OCI-LY1 (cell line): Measurements from ENCODE around the gene TTC33.
"Not testable (repeated sequence)": the region's sequence is repeated elsewhere in the genome, so short reads cannot be mapped to it uniquely, and the experiment has no call there.

Source experiments
- H2AFZ ChIP-seq: fragments of 200-600 bp; sonication (generic), shearing (Covaris generic); 2 replicates; pipeline ENCODE4 v1.6.0; 2014; ENCODE audit warnings: antibody characterized with exemption, mild to moderate bottlenecking, low read length
- H3F3A ChIP-seq: fragments of 200-600 bp; sonication (generic), shearing (Covaris generic); 2 replicates; pipeline ENCODE4 v1.6.0; 2014; ENCODE audit warnings: mild to moderate bottlenecking, antibody characterized with exemption, low read length, moderate library complexity; ENCODE audit not compliant: insufficient read depth
- H3K27ac ChIP-seq: fragments of 200-600 bp; sonication (generic); 2 replicates; pipeline ENCODE4 v1.5.1; 2014; ENCODE audit warnings: low read length, mixed run types, mild to moderate bottlenecking, low read depth; ENCODE audit not compliant: poor library complexity, severe bottlenecking
- H3K27me3 ChIP-seq: fragments of 200-600 bp; sonication (generic); 2 replicates; pipeline ENCODE4 v1.6.0; 2014; ENCODE audit warnings: antibody characterized with exemption, mild to moderate bottlenecking, low read length, moderate library complexity; ENCODE audit not compliant: insufficient read depth
- H3K36me3 ChIP-seq: fragments of 200-600 bp; sonication (generic); 2 replicates; pipeline ENCODE4 v1.6.1; 2014; ENCODE audit warnings: mild to moderate bottlenecking, antibody characterized with exemption, low read length, moderate library complexity, mixed read lengths; ENCODE audit not compliant: insufficient read depth
- H3K4me1 ChIP-seq: fragments of 200-600 bp; sonication (generic); 2 replicates; pipeline ENCODE4 v1.5.1; 2014; ENCODE audit warnings: mild to moderate bottlenecking, low read length, moderate library complexity; ENCODE audit not compliant: insufficient read depth, severe bottlenecking
- H3K4me2 ChIP-seq: fragments of 200-600 bp; sonication (generic), shearing (Covaris generic); 2 replicates; pipeline ENCODE4 v1.6.1; 2014; ENCODE audit warnings: low read length
- H3K4me3 ChIP-seq: fragments of 200-600 bp; sonication (generic); 2 replicates; pipeline ENCODE4 v1.5.1; 2014; ENCODE audit warnings: low read length, low read depth, mild to moderate bottlenecking, mixed read lengths; ENCODE audit not compliant: poor library complexity, severe bottlenecking
- H3K79me2 ChIP-seq: fragments of 200-600 bp; shearing (Covaris generic); 2 replicates; pipeline ENCODE4 v1.6.1; 2016; ENCODE audit warnings: mixed run types, low read length, mixed read lengths; ENCODE audit not compliant: insufficient read depth
- H3K9ac ChIP-seq: fragments of 200-600 bp; sonication (generic), shearing (Covaris generic); 2 replicates; pipeline ENCODE4 v1.6.1; 2014; ENCODE audit warnings: mild to moderate bottlenecking, low read length, mixed read lengths
- H3K9me2 ChIP-seq: fragments of 200-600 bp; sonication (generic), shearing (Covaris generic); 2 replicates; pipeline ENCODE4 v1.6.1; 2014; ENCODE audit warnings: low read depth, mild to moderate bottlenecking, low read length, mixed read lengths
- H3K9me3 ChIP-seq: fragments of 200-600 bp; shearing (Covaris generic); 2 replicates; pipeline ENCODE4 v1.6.1; 2014; ENCODE audit warnings: low read length, mixed read lengths
- H4K20me1 ChIP-seq: fragments of 200-600 bp; sonication (generic), shearing (Covaris generic); 2 replicates; pipeline ENCODE4 v1.6.0; 2016; ENCODE audit warnings: mild to moderate bottlenecking, low read length; ENCODE audit not compliant: insufficient read depth
- CTCF ChIP-seq: fragments of 200-600 bp; sonication (generic), shearing (Covaris generic); IDR thresholded peaks from 2 replicates; pipeline ENCODE4 v1.5.1; 2017; ENCODE audit warnings: mild to moderate bottlenecking, antibody characterized with exemption, low read length, moderate library complexity, mixed read lengths
- EZH2 ChIP-seq: fragments of 200-600 bp; sonication (generic), shearing (Covaris generic); IDR thresholded peaks from 2 replicates; pipeline ENCODE4 v1.8.0; 2017; ENCODE audit warnings: borderline replicate concordance, mixed run types, mild to moderate bottlenecking, antibody characterized with exemption, low read length, moderate library complexity, mixed read lengths

The TTC33 gene

DNA sequence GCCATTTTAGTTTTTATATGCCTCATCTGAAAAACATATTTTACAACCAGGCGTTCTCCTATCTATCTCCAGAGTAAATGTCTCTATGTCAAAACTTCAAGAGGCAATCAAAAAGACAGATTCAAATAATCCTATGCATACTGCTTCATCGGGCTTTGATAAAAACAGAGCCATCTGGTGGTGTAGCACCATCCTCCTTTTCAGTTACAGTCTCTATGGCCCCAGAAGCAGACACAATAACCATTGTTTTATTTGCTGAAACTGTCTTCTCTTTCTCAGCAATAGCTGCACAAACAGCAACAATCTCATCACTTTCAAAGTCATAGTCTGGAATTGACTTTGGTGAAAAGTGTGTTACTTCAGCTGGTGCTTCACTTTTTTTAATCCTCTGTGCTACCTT, 39.8 kb downstream of the TTC33 start:
- TF ChIP-seq CTCF, result peak; percentile 54
- TF ChIP-seq EZH2, result no peak
- Histone ChIP-seq H3K9ac (no peak overlapping the region), H2AFZ (no peak overlapping the region), H4K20me1 (no peaks in the 10 kb centered on the region), H3K4me2 (no peak overlapping the region), H3K36me3 (peaks cover 13% of the 10 kb centered on the region), H3K27me3 (no peaks in the 10 kb centered on the region), H3K9me2 (no peaks in the 10 kb centered on the region), H3K4me3 (no peak overlapping the region), H3K9me3 (peaks cover 4% of the 10 kb centered on the region; the same call in 1 of the 2 replicates), H3K79me2 (no peaks in the 10 kb centered on the region), H3F3A (no peaks in the 10 kb centered on the region), H3K4me1 (no peaks in the 10 kb centered on the region), H3K27ac (no peak overlapping the region)

DNA sequence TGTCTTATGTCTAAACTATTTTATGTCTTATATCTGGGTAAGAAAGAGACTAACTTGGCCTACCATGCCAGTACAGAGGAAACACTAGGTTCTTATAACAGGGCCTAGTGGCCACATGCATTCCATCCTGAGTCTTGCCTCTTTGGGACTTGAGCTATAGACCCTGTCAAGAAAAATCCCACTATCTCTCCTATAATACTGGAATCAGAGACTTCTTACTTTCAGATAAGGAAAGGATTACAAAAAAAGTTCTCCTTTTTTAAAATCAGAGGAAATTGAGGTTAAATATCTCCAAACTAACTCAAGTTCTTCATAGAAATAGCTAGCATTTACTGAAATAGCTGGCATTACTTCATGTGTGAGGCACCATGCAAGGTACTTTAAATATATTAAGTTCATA, 41.8 kb downstream of the TTC33 start:
- H3K79me2 ChIP-seq, result no peaks in the 10 kb centered on the region
- H4K20me1 ChIP-seq, result no peaks in the 10 kb centered on the region
- no peaks in the 10 kb centered on the region for H3K4me1 ChIP-seq
- H2AFZ ChIP-seq, result no peak overlapping the region
- H3K4me3 ChIP-seq, result no peak overlapping the region
- TF ChIP-seq CTCF (no peak), EZH2 (no peak)
- H3K9me2 ChIP-seq, result no peaks in the 10 kb centered on the region
- H3K9me3 ChIP-seq, result 0 out of 2 replicates have a peak, but pooled peaks cover 3% of the 10 kb centered on the region
- no peak overlapping the region for H3K27ac ChIP-seq
- H3F3A ChIP-seq, result no peaks in the 10 kb centered on the region
- H3K27me3 ChIP-seq, result no peaks in the 10 kb centered on the region
- H3K4me2 ChIP-seq, result no peak overlapping the region
- no peak overlapping the region for H3K9ac ChIP-seq
- peaks cover 9% of the 10 kb centered on the region; the same call in 1 of the 2 replicates for H3K36me3 ChIP-seq

- H3K9me2 ChIP-seq, H3K4me1 ChIP-seq, H3K4me3 ChIP-seq, H3F3A ChIP-seq, H3K36me3 ChIP-seq, H3K79me2 ChIP-seq, H4K20me1 ChIP-seq, H3K27ac ChIP-seq, H2AFZ ChIP-seq, H3K9me3 ChIP-seq, H3K27me3 ChIP-seq, H3K4me2 ChIP-seq, H3K9ac ChIP-seq: not testable (repeated sequence)
Measured at GRCh38 chr5:40710575-40710974, 45.2 kb downstream of the TTC33 start.

DNA sequence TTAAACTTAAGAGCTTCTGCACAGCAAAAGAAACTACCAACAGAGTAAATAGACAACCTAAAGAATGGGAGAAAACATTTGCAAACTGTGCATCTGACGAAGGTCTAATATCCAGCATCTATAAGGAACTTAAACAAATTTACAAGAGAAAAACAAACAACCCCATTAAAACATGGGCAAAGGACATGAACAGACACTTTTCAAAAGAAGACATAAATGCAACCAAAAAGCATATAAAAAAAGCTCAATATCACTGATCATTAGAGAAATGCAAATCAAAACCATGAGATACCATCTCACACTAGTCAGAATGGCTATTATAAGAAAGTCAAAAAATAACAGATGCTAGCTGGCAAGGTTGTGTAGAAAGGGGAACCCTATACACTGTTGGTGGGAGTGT, 50.3 kb downstream of the TTC33 start:
- not testable (repeated sequence) for H4K20me1 ChIP-seq, H3K36me3 ChIP-seq, H3K9ac ChIP-seq, H3F3A ChIP-seq, H3K4me2 ChIP-seq, H3K79me2 ChIP-seq, H3K27ac ChIP-seq, H3K27me3 ChIP-seq, H3K9me3 ChIP-seq, H3K9me2 ChIP-seq, H3K4me3 ChIP-seq, H3K4me1 ChIP-seq, H2AFZ ChIP-seq

DNA sequence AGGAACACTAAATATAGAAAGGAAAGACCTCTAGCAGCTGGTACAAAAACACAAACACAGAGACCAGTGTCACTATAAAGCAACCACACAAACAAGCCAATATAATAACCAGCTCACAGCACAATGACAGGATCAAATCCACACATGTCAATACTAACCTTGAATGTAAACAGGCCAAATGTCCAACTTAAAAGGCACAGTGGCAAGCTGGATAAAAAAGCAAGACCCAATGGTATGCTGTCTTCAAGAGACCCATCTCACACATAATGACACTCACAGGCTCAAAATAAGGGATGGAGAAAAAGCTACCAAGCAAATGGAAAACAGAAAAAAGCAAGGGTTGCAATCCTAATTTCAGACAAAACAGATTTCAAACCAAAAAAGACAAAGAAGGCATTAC, 53.7 kb downstream of the TTC33 start:
- H4K20me1 ChIP-seq, H3K9ac ChIP-seq, H3K9me3 ChIP-seq, H3K27ac ChIP-seq, H3K4me2 ChIP-seq, H3K4me3 ChIP-seq, H3K36me3 ChIP-seq, H3K79me2 ChIP-seq, H3K27me3 ChIP-seq, H2AFZ ChIP-seq, H3K9me2 ChIP-seq, H3K4me1 ChIP-seq, H3F3A ChIP-seq: not testable (repeated sequence)
